ENCODE results near the gene OR12D3. TPM values are rescaled to one million over a fixed set of nuclear protein-coding genes. Genes with fewer than 3 reads are reported as not detected.

OR12D3 gene
- total RNA-seq, 3 donors from 2014 or later = not detected

GRCh38 chr6:29403801-29404200 is 28.7 kb upstream of the OR12D3 start:
- H3K9me3 ChIP-seq = no peaks in the 10 kb centered on the region
- TF ChIP-seq CTCF (IDR thresholded peaks at IDR 0.05) = no peak
- H3K4me3 ChIP-seq = no peak overlapping the region
- intact Hi-C loops (cut with DNase I, micrococcal nuclease) = no loop called here
- H3K36me3 ChIP-seq (ENCODE audit: low read depth) = no peaks in the 10 kb centered on the region
- no peaks in the 10 kb centered on the region for H3K4me1 ChIP-seq (ENCODE audit: low read depth)
- ATAC-seq = no peak
- no peak for DNase-seq

- Histone ChIP-seq H3K4me3 (no peak overlapping the region), H3K36me3 (ENCODE audit: low read depth) (no peaks in the 10 kb centered on the region), H3K4me1 (ENCODE audit: low read depth) (no peaks in the 10 kb centered on the region), H3K9me3 (no peaks in the 10 kb centered on the region)
- intact Hi-C loops (cut with DNase I, micrococcal nuclease) = no loop called here
- no peak for ATAC-seq
- DNase-seq = no peak
- no peak for TF ChIP-seq CTCF (IDR thresholded peaks at IDR 0.05)
Observed at GRCh38 chr6:29399525-29399924, 24.4 kb upstream of the OR12D3 start.

- ATAC-seq (no peak), DNase-seq (no peak)
- TF ChIP-seq CTCF (IDR thresholded peaks at IDR 0.05) = no peak
- Histone ChIP-seq H3K36me3 (ENCODE audit: low read depth) (no peaks in the 10 kb centered on the region), H3K4me1 (ENCODE audit: low read depth) (no peaks in the 10 kb centered on the region), H3K4me3 (no peak within 1 kb of the TSS), H3K9me3 (no peaks in the 10 kb centered on the region)
- intact Hi-C loops (cut with DNase I, micrococcal nuclease) = no loop called here
Observed at GRCh38 chr6:29395331-29395730, 20.2 kb upstream of the OR12D3 start, which contains the start of gene OR12D2. Gene OR12D2, plus strand, starts transcription at chr6:29395631. Its CDS starts 1,069 bp downstream, at chr6:29396700.

GRCh38 chr6:29388533-29388932 is 13.4 kb upstream of the OR12D3 start:
- H3K9me3 ChIP-seq = no peaks in the 10 kb centered on the region
- DNase-seq (no peak), ATAC-seq (no peak)
- no peaks in the 10 kb centered on the region for H3K4me1 ChIP-seq (ENCODE audit: low read depth)
- intact Hi-C loops (cut with DNase I, micrococcal nuclease) = no loop called here
- no peaks in the 10 kb centered on the region for H3K36me3 ChIP-seq (ENCODE audit: low read depth)
- no peak for TF ChIP-seq CTCF (IDR thresholded peaks at IDR 0.05)
- H3K4me3 ChIP-seq = no peak overlapping the region

GRCh38 chr6:29376003-29376402 is 912 bp upstream of the OR12D3 start:
- DNase-seq = no peak
- no peaks in the 10 kb centered on the region for H3K4me1 ChIP-seq (ENCODE audit: low read depth)
- no peaks in the 10 kb centered on the region for H3K36me3 ChIP-seq (ENCODE audit: low read depth)
- no peak for TF ChIP-seq CTCF (IDR thresholded peaks at IDR 0.05)
- ATAC-seq = no peak
- H3K4me3 ChIP-seq = no peak overlapping the region
- intact Hi-C loops (cut with DNase I, micrococcal nuclease) = no loop called here
- H3K9me3 ChIP-seq = no peaks in the 10 kb centered on the region

GRCh38 chr6:29368765-29369164 is 6.3 kb downstream of the OR12D3 start, which contains the start of gene OR5V1:
Gene OR5V1, minus strand, starts transcription at chr6:29368865. Its CDS starts 12,670 bp downstream, at chr6:29356195.
- Histone ChIP-seq H3K9me3 (no peaks in the 10 kb centered on the region), H3K36me3 (ENCODE audit: low read depth) (no peaks in the 10 kb centered on the region), H3K4me1 (ENCODE audit: low read depth) (no peaks in the 10 kb centered on the region), H3K4me3 (no peak within 1 kb of the TSS)
- intact Hi-C loops (cut with DNase I, micrococcal nuclease) = no loop called here
- DNase-seq (no peak), ATAC-seq (no peak)
- TF ChIP-seq CTCF (IDR thresholded peaks at IDR 0.05) = no peak
